Measurements from ENCODE around the gene TMEFF2. TPM values are rescaled to one million over a fixed set of nuclear protein-coding genes. Genes with fewer than 3 reads are reported as not detected.

TMEFF2 gene, protein sequence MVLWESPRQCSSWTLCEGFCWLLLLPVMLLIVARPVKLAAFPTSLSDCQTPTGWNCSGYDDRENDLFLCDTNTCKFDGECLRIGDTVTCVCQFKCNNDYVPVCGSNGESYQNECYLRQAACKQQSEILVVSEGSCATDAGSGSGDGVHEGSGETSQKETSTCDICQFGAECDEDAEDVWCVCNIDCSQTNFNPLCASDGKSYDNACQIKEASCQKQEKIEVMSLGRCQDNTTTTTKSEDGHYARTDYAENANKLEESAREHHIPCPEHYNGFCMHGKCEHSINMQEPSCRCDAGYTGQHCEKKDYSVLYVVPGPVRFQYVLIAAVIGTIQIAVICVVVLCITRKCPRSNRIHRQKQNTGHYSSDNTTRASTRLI
- total RNA-seq = 0.70 and 5.4 TPM in 2 replicates

DNA sequence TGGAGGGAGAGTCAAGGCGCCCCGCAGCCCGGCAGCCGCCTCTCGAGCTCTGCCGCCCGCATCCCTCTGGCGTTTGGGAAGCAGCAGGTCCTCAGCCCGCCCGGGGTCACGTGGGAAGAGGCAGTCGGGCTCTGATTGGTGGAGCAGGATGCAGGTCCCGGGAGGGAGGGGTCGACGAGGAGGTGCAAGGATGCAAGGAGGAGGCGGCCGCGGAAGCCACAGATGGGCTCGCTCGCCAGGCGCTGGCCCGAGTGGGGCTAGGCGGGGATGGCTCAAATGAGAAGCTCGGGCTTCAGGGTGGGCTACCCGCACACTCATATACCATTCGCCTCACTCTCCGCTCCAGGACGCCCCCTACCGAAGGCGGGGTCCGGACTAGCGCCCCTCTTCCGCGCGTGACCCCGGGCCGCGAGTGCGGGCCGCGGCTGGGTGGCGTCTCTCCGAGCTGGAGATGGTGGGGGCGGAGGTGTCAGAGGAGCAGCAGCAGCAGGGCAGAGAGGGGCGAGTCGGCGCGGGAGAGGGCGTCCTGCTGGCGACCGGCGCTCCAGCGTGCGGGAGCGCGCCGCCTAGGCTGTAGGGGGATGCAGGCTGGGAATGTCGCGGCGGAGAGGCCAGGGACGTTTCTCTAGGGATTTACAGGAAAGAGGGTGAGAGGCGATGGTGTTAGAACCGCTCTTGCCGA, at the start of gene TMEFF2:
TMEFF2 (minus strand) TSS at position 68 of the 682 bp plus-strand sequence. CDS start 409 bp downstream, outside the sequence.

